ENCODE measurements around the gene PCK2. TPM values are rescaled to one million over a fixed set of nuclear protein-coding genes. Genes with fewer than 3 reads are reported as not detected.

Gene PCK2
- total and polyA plus RNA-seq, 2 of the 8 experiments (the other 6 are each of a cell fraction or from before 2014, with no cell fraction given), result 81.9 to 115 TPM

- TF ChIP-seq BCL11A (IDR thresholded peaks at IDR 0.05; ENCODE audit: low read depth in 2 of 2, low read length in 2 of 2) (no peak), SAP30 (IDR thresholded peaks at IDR 0.05; ENCODE audit: insufficient read depth, insufficient replicate concordance, low read length) (no peak), GABPA (IDR thresholded peaks at IDR 0.05; ENCODE audit: borderline replicate concordance, insufficient read depth, low read length) (no peak), HDAC6 (IDR thresholded peaks at IDR 0.05; ENCODE audit: low read depth, low read length) (no peak), ZNF274 (IDR thresholded peaks at IDR 0.05; ENCODE audit: borderline replicate concordance, extremely low read depth, low read length) (no peak), TEAD4 (IDR thresholded peaks at IDR 0.05; ENCODE audit: low read depth, low read length) (no peak), RNF2 (IDR thresholded peaks at IDR 0.05; ENCODE audit: borderline replicate concordance, low read depth, low read length, missing control alignments, poor library complexity, severe bottlenecking) (no peak), CHD2 (IDR thresholded peaks at IDR 0.05; ENCODE audit: low read length) (no peak)
These were observed 28.8 kb downstream of the PCK2 start (continued) for GRCh38 chr14:24122898-24123297.

Data from H1 (cell line).